Stimulated activated CD4-positive, alpha-beta T cell treated with anti-CD3 and anti-CD28 coated beads, Interleukin-2, amount 100 ng/mL, for 48 hours (primary cell): ENCODE results near the gene LIN9.
"Not testable (repeated sequence)": the region's sequence is repeated elsewhere in the genome, so short reads cannot be mapped to it uniquely, and the experiment has no call there.

ENCODE experiments used
- DNase-seq, 2 donors: peaks; one replicate each; pipeline ENCODE4 v3.0.0-alpha.2; 2020

Gene LIN9

GRCh38 chr1:226210571-226211176 lies 98.3 kb downstream of the LIN9 start:
- no peak for DNase-seq

- DNase-seq, result no peak
Observed at GRCh38 chr1:226209307-226210059, 99.5 kb downstream of the LIN9 start.

GRCh38 chr1:226207048-226207447 lies 101.9 kb downstream of the LIN9 start:
- no peak for DNase-seq

GRCh38 chr1:226204198-226204597 lies 104.8 kb downstream of the LIN9 start:
- DNase-seq, result no peak

DNA sequence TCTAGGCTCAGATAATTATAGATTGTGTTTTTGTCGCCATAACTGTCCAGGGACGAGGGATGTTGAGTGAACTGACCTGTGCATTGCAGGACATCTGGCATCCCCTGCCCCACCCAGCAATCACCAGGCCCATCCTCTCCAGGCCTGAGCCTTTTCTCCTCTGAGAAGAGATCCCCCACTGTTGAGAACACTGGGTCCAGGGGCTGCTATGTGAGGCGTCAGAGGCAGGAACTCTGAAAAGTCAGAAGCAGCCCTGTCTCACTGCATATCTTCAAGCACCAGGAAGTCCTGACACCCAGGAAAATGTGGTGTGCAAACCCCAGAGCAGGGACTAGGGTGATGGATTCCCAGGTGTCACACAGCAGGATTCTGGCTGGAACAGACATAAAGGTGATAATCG lies 105.3 kb downstream of the LIN9 start:
- DNase-seq, result no peak

DNA sequence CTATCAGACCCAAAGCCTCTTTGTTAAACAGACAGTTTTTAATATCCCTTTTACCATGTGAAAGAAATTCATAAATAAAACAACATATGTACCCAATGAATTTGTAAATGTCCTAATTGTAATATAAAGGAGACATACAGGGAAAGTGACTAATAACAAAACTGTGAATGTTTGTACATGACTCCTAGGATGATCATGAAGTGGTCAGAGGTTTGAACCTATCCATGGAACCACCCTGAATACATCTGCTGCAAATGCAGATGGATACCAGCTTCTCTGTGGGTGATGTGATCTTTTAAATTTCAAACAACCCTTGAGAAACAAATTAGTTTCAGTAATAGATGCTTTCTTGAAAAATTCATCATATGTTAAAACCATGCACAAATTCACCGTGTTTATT lies 105.7 kb downstream of the LIN9 start:
- DNase-seq, result no peak

DNA sequence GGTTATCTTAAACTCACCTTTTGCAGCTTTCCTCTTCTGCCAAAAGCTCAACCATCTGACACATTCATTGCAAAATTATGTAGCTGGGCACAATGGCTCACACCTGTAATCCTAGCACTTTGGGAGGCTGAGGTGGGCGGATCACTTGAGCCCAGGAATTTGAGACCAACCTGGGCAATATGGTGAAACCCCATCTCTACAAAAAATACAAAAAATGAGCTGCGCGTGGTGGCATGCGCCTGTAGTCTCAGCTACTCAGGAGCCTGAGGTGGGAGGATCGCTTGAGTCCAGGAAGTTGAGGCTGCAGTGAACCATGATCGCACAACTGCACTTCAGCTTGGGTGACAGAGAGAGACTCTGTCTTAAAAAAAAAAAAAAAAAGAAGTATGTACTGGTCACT lies 106.3 kb downstream of the LIN9 start:
- DNase-seq, result not testable (repeated sequence)

GRCh38 chr1:226202246-226202645 lies 106.7 kb downstream of the LIN9 start:
- no peak for DNase-seq

DNA sequence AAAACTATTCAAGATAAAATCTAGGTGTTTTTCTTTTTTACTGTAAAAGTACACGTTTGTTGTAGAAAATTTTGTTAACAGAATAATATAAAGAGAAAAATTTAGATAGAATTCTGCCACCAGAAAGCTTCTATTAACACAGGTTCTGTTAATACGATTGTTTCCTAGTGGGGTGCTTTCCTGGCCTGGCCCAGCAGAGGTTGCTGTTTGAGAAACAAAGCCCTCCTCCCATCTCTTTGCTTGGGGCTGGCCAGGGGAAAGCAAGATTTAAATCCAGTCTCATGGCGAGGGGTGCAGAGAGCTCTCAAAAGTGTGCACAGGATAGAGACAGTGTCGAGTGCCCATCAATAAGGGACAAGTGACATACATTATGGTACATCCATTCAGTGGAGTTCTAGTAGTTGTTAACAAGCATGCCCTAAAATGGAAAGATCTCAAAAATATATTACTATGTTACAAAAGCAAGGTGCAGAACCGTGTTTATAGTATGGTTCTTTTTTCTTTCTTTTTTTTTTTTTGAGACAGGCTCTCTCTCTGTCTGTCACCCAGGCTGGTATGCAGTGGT lies 107.9 kb downstream of the LIN9 start:
- no peak for DNase-seq

DNA sequence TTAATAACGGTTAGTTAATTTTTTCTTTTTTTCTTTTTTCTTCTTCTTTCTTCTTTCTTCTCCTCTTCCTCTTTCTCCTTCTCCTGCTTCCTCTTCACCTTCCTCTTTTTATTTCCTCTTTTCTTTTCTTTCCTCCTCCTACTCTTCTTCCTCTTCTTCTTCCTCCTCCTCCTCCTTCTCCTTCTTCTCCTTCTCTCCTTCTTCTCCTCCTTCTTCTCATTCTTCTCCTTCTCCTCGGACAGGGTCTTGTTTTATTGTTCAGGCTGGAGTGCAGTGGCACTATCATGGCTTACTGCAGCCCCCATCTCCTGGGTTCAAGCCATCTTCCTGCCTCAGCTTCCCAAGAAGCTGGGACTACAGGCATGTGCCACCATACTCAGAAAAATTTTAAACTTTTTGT lies 109.0 kb downstream of the LIN9 start:
- no peak for DNase-seq

DNA sequence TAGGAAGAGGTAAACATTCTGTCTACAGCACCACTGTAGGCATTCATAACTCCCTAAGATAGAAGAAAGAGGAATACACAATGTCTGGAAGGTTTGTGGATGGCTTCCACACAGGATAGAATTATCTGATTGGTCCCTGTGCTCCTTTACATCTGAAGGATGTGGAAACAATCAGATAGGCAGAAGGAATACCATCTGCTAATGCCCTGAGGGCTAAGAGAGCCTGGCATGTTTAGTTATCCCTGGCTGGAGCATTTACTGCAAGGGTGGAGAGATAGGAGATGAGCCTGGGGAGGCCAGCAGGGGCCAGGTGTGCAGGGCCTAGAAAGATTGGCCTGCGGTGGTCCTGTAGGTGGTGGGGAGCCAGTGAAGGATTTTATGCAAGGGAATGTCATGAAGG lies 113.8 kb downstream of the LIN9 start:
- DNase-seq, result no peak

DNA sequence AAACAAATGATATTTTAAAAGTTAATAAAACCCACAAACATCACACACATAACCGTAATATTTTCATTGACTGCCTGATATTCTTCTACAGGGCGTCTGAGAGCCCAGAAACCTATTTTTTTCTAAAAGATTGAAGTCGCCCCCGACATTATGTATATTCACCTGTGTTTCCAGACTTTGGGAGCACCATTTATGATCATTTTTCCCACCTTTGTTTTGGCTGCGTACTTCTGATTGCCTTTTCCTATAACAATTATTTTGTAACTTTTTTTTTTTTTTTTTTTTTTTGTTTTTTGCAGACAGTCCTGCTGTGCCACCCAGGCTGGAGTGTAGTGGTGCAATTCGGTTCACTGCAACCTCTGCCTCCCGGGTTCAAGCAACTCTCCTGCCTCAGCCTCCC lies 121.6 kb downstream of the LIN9 start:
- no peak for DNase-seq

DNA sequence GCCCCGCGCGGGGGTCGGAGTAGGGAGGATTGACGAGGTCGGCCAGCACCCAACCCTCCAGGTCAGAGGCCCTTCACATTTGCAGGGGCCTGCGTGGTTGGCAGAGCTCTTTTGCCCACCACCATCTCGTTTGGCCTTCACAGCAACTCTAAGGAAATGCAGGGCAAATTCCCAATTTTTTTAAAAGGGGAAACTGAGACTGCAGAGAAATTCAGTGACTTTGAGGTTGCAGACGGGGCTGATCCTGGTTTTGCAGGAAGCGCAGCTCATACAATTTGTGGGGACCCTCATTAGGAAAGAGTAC lies 122.0 kb downstream of the LIN9 start:
- DNase-seq, result no peak

DNA sequence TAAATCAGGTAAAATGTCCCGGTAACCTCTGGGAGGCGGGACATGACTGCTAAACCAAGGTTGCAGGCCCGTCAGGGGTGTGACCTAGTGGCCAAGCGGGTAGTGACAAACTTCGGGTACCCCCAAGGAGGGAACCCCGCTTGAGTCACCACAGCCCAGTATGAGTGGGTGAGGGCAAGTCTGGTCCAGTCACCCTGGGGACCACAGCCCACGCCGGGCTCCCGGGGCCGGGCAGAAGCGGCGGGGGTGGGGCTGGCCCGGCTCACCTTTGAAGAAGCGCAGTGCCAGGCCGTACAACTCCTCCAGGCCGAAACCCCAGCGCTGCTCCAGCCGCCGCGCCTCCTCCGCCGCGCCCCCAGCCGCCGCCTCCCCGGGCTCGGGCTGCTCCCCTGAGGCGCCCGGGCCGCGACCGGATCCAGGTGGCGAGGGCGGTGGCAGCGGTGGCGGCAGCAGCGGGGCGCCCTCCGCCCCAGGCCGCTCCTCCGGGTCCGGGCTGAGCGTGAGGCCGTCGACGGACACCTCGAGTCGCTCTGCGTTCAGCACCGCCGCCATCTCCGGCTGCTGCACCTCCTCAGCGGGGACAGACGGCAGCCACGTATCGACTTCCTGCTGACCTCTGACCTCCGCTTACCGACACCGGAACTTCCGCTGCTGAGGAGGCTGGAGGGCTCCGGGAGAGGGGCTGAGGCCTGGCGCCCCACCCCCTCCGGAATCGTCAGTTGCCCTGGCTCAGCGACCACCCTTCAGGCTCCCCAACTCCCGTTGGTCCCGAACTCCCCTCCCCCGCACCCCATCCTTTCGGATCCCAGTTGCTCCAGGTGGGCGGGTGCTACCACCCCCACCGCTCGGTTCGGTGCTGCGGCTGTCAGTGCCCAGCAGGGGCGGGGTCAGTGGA lies 122.6 kb downstream of the LIN9 start, which contains the start of gene ACBD3:
Gene ACBD3 (minus strand): TSS at position 618 of the 895 bp plus-strand sequence. CDS start 66 bp downstream, at position 552.
- peak; percentile 67 to 72 for DNase-seq

DNA sequence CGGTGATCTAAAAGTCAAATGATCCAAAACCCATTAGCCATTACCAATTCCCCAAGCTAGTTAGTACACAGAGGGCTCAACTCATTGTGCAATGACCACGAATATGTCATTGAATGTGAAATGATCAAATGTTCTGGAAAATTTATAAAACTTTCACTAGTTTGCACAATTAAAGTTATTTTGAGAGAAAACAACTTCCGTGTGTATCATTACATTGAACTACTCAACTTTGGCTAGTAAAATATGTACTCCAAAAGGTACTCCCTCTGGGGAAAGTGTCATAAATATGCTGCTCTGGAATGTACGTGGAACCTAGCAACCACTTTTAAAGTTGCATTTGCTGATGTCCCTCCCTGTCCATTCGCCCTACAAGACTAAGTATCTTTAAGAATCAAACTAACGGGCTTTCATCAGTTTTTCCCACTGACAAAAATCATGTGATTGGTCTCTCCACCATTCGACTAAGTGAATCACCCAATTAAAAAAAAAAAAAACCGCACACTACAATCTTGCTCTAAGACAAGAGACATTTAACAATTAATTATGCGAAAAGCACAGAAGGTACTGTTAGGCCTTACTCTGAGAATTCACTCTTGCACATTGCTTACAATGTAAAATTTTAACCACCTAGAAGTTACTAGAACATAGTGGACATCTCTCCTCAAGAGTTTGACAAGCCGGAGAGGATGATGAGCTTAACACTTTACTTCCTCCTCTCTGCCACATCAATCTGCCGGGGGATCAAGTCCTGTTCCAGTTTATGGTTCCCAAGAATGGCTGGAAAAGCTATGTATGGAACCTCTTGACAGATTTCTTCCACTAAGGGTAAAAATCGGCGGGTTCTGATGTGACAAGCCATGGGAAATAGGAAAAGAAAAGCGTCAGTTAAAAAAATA lies 123.6 kb downstream of the LIN9 start:
- no peak for DNase-seq

- no peak for DNase-seq
Observed at GRCh38 chr1:226181996-226182714, 126.8 kb downstream of the LIN9 start.
